SJSA1 (cell line): ENCODE results near the gene TECTA. TPM values are rescaled to one million over a fixed set of nuclear protein-coding genes. Genes with fewer than 3 reads are reported as not detected.

Experiments used
- total RNA-seq: library from RNA; depleted of rRNA; stranded (reverse); fragments of >200 nt; shearing (Covaris generic); gene quantifications from 2 replicates; pipeline ENCODE4 v1.2.3, GENCODE V29; 2014; rRNA removed

Gene TECTA
- total RNA-seq, 1 experiment from 2014 or later: 0.03 TPM

Other genes starting within 250 kb of the TECTA start
- gene TBCEL, start 77.1 kb upstream of the TECTA start, total RNA-seq: 4.6 and 9.7 TPM in 2 replicates
- 17.7 and 22.0 TPM in 2 replicates for gene SC5D, start 191.5 kb downstream of the TECTA start, total RNA-seq